Measurements from ENCODE around the gene PPP1R26.
A peak's percentile ranks its signal among the peaks of the same experiment; 100 is the strongest.

PPP1R26 gene

DNA sequence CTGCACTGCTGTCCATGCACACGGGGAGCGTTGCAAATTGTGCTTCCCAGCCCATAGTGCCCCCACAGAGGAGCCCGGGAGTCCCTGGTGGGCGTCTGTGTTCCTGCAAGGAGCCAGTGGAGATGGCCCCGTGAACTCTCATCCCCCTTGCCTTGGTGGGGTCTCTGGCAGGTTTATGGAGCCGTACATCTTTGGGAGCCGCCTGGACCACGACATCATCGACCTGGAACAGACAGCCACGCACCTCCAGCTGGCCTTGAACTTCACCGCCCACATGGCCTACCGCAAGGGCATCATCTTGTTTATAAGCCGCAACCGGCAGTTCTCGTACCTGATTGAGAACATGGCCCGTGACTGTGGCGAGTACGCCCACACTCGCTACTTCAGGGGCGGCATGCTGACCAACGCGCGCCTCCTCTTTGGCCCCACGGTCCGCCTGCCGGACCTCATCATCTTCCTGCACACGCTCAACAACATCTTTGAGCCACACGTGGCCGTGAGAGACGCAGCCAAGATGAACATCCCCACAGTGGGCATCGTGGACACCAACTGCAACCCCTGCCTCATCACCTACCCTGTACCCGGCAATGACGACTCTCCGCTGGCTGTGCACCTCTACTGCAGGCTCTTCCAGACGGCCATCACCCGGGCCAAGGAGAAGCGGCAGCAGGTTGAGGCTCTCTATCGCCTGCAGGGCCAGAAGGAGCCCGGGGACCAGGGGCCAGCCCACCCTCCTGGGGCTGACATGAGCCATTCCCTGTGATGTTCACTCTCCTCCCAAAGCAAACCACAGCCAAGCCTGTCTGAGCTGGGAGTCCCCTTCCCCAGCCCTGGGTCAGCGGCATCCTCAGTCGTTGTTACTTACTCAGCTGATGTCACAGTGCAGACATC is 24.0 kb downstream of the PPP1R26 start:
- TF ChIP-seq CTCF (IDR thresholded peaks at IDR 0.05; ENCODE audit: low read depth, low read length) = no peak
- H3K4me3 ChIP-seq (ENCODE audit: low read depth, low read length) = no peak overlapping the region

- no peak overlapping the region for H3K4me3 ChIP-seq (ENCODE audit: low read depth, low read length)
- peak; percentile 63 for TF ChIP-seq CTCF (IDR thresholded peaks at IDR 0.05; ENCODE audit: low read depth, low read length)
Observed at GRCh38 chr9:135504262-135505243, 25.0 kb downstream of the PPP1R26 start.

DNA sequence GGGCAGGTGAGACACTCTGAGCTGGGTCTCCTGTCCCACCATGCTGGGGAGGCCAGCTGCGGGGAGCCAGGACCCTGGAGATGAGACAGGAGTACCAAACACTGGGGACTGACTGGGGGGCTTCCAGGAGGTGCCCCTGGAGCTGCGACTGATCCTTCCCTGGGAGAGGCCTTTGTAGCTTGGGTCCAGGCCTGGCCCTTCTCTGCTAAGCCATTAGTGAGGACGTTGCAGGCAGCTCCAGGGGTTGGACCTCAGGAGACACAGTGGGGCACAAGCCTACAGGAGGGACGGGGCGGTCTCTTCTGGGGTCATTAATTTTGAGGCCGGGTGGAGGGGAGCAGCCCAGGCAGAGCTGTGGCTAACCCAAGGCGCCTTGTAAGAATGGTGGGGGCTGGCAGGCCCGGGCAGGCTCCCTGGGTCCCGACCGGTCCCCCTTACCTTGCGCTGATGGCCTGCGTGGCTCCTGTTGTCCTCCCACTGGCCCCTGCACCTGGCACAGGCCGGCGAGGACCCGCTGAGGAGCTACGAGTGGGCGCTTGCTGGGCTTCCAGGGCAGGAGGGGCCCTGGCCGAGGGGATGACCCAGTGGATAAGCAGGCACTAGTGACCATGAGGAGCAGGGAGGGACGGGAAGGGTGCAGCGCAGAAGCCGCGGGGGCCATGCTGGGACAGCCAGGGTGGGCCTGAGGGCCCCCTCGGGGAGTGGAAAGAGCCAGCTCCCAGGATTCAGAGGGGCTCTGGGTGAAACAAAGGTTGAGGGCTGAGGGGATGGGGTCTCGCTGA is 26.0 kb downstream of the PPP1R26 start:
- no peak overlapping the region for H3K4me3 ChIP-seq (ENCODE audit: low read depth, low read length)
- TF ChIP-seq CTCF (IDR thresholded peaks at IDR 0.05; ENCODE audit: low read depth, low read length) = no peak

GRCh38 chr9:135506327-135507103 is 26.9 kb downstream of the PPP1R26 start:
- H3K4me3 ChIP-seq (ENCODE audit: low read depth, low read length) = no peak overlapping the region
- TF ChIP-seq CTCF (IDR thresholded peaks at IDR 0.05; ENCODE audit: low read depth, low read length) = no peak

- H3K4me3 ChIP-seq (ENCODE audit: low read depth, low read length) = no peak overlapping the region
- TF ChIP-seq CTCF (IDR thresholded peaks at IDR 0.05; ENCODE audit: low read depth, low read length) = no peak
Observed at GRCh38 chr9:135507104-135508035, 27.8 kb downstream of the PPP1R26 start.
